ENCODE results near the gene TSPAN32. TPM values are rescaled to one million over a fixed set of nuclear protein-coding genes. Genes with fewer than 3 reads are reported as not detected.
"Not testable (repeated sequence)": the region's sequence is repeated elsewhere in the genome, so short reads cannot be mapped to it uniquely, and the experiment has no call there.

TSPAN32 gene
- total and polyA plus RNA-seq, 10 donors: 10.6 to 21.8 (median 17.5) TPM

- Histone ChIP-seq H3K4me1 (peaks cover 0 to 14% (median 5%) of the 10 kb centered on the region in 6 donors), H3K4me3 (no peak overlapping the region), H3K36me3 (no peaks in the 10 kb centered on the region), H3K27ac (no peak overlapping the region), H3K9me3 (no peaks in the 10 kb centered on the region), H3K27me3 (replicated peaks in 1 of 7) (no peaks in the 10 kb centered on the region)
- TF ChIP-seq, protein P1, sequence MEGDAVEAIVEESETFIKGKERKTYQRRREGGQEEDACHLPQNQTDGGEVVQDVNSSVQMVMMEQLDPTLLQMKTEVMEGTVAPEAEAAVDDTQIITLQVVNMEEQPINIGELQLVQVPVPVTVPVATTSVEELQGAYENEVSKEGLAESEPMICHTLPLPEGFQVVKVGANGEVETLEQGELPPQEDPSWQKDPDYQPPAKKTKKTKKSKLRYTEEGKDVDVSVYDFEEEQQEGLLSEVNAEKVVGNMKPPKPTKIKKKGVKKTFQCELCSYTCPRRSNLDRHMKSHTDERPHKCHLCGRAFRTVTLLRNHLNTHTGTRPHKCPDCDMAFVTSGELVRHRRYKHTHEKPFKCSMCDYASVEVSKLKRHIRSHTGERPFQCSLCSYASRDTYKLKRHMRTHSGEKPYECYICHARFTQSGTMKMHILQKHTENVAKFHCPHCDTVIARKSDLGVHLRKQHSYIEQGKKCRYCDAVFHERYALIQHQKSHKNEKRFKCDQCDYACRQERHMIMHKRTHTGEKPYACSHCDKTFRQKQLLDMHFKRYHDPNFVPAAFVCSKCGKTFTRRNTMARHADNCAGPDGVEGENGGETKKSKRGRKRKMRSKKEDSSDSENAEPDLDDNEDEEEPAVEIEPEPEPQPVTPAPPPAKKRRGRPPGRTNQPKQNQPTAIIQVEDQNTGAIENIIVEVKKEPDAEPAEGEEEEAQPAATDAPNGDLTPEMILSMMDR (IDR thresholded peaks at IDR 0.05 in 8 of 11, conservative IDR thresholded peaks at IDR 0.05 in 3 of 11): no peak
- no peak for TF ChIP-seq POLR2A (IDR thresholded peaks at IDR 0.05)
- TF ChIP-seq POLR2AphosphoS5 (IDR thresholded peaks at IDR 0.05): no peak
- intact Hi-C loops (cut with DNase I; ENCODE audit: low total_unique reads): no loop called here
- no peak for DNase-seq
- WGBS, 5 donors: 71 to 86% (median 73%) methylated on average over 7 of the region's 7 CpGs
Measured at GRCh38 chr11:2362414-2362813, 60.6 kb downstream of the TSPAN32 start.

GRCh38 chr11:2363130-2363529 lies 61.3 kb downstream of the TSPAN32 start:
- Histone ChIP-seq H3K9me3 (no peaks in the 10 kb centered on the region), H3K36me3 (no peaks in the 10 kb centered on the region), H3K27me3 (replicated peaks in 1 of 7) (no peaks in the 10 kb centered on the region), H3K4me3 (no peak overlapping the region), H3K4me1 (peaks cover 0 to 14% (median 5%) of the 10 kb centered on the region in 6 donors), H3K27ac (no peak overlapping the region)
- intact Hi-C loops (cut with DNase I; ENCODE audit: low total_unique reads): no loop called here
- TF ChIP-seq POLR2A (IDR thresholded peaks at IDR 0.05) (no peak), POLR2AphosphoS5 (IDR thresholded peaks at IDR 0.05) (no peak)
- TF ChIP-seq, protein P1 (IDR thresholded peaks at IDR 0.05 in 8 of 11, conservative IDR thresholded peaks at IDR 0.05 in 3 of 11): no peak
- 81 to 88% (median 85%) methylated on average over 9 to 10 of the region's 10 CpGs for WGBS, 5 donors
- no peak for DNase-seq

DNA sequence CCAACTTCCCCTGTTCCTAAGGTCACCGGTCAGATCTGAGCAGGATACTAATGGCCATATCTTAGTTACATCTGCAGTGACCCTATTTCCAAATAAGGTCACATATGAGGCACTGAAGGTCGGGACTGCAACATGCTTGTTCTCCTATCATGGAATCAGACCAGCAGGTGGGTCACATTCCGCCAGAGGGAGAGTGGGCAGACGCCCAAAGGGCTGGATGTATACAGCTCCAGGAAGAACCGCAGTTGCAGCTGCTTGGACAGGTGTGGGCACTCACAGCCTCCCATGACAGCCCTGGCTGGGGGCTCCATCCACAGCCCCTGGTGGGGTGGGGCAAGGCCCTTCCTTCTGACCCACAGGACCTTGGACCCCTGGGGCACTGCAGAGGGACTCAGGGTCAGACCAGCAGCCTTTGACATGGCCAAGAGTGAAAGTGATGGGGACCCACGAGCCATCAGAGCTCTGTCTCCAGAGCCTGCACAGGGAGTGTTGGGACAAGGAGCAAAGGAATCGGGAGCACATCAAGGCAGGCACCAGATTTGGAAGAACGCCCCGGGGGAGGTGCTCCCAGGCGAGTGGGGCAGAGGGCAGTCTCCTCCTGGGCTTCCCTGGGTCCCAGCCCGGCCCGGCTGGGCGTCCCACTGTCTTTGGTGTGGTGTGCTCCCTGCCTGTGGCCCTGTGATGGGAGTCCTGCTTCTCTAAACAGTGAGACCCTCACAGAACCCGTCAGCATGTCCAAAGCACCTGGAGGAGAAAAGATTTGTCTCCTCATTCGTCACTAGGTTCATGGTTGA lies 62.0 kb downstream of the TSPAN32 start:
- H3K27me3 ChIP-seq (replicated peaks in 1 of 7): no peaks in the 10 kb centered on the region
- WGBS, 5 donors: 69 to 89% (median 81%) methylated on average over 8 to 15 of the region's 15 CpGs
- no peak for DNase-seq

GRCh38 chr11:2364386-2364785 lies 62.6 kb downstream of the TSPAN32 start:
- H3K9me3 ChIP-seq; intact Hi-C loops (cut with DNase I; ENCODE audit: low total_unique reads); H3K4me3 ChIP-seq; H3K27me3 ChIP-seq (replicated peaks in 1 of 7); DNase-seq; H3K27ac ChIP-seq; H3K36me3 ChIP-seq: not testable (repeated sequence)
- 90 to 97% (median 94%) methylated on average over 12 of the region's 12 CpGs for WGBS, 5 donors
- peaks cover 0 to 14% (median 5%) of the 10 kb centered on the region in 6 donors for H3K4me1 ChIP-seq

More for the DNA sequence above, 62.0 kb downstream of the TSPAN32 start:
- Histone ChIP-seq H3K27ac (no peak overlapping the region), H3K4me3 (no peak overlapping the region), H3K4me1 (peaks cover 0 to 14% (median 5%) of the 10 kb centered on the region in 6 donors), H3K36me3 (no peaks in the 10 kb centered on the region), H3K9me3 (no peaks in the 10 kb centered on the region)
- TF ChIP-seq POLR2A (IDR thresholded peaks at IDR 0.05): no peak
- TF ChIP-seq, protein P1 (IDR thresholded peaks at IDR 0.05 in 8 of 11, conservative IDR thresholded peaks at IDR 0.05 in 3 of 11): no peak
- TF ChIP-seq POLR2AphosphoS5 (IDR thresholded peaks at IDR 0.05): no peak
- intact Hi-C loops (cut with DNase I; ENCODE audit: low total_unique reads): no loop called here
